Right renal pelvis (tissue), 4 donors: ENCODE data around the gene C18orf32. TPM values are rescaled to one million over a fixed set of nuclear protein-coding genes. Genes with fewer than 3 reads are reported as not detected.
A peak's percentile ranks its signal among the peaks of the same experiment; 100 is the strongest.
"Not testable (repeated sequence)": the region's sequence is repeated elsewhere in the genome, so short reads cannot be mapped to it uniquely, and the experiment has no call there.

Experiments used
- DNase-seq, 4 donors: peaks; one replicate each; pipeline ENCODE4 v3.0.0-alpha.2; 2013; ENCODE audit warnings: low read depth in 4 of 4, low spot score in 3 of 4, missing footprints in 1 of 4
- polyA plus RNA-seq, 4 donors: library from polyadenylated mRNA; unstranded; fragments of 120-200 nt; gene quantifications; one replicate each; pipeline ENCODE4 v1.2.1, GENCODE V29; 2013; ENCODE audit not compliant: insufficient read length in 4 of 4

C18orf32 gene
- polyA plus RNA-seq, 4 donors, result 30.7 to 31.7 (median 31.2) TPM

DNA sequence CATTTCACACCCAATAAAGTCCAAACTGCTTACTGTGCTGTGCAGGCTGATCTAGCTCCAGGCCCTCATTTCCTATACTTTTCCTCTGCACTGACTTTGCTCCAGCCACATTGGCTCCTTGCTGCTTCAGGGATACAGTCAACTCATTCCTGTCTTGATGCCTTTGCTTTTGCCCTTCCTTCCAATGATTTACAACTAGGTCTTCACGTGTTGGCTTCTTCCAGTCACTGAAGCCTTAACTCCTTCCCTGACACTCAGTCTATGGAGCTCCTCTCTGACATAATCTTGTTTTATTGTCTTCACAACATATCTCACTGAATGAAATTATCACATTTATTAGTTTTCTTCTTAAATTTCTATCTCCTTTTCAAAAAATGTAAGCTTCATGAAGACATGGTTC, 16.9 kb upstream of the C18orf32 start:
- no peak for DNase-seq

GRCh38 chr18:49500201-49500921, 13.3 kb upstream of the C18orf32 start:
- DNase-seq, result no peak

- no peak for DNase-seq
Observed at GRCh38 chr18:49499046-49499637, 12.1 kb upstream of the C18orf32 start.

DNA sequence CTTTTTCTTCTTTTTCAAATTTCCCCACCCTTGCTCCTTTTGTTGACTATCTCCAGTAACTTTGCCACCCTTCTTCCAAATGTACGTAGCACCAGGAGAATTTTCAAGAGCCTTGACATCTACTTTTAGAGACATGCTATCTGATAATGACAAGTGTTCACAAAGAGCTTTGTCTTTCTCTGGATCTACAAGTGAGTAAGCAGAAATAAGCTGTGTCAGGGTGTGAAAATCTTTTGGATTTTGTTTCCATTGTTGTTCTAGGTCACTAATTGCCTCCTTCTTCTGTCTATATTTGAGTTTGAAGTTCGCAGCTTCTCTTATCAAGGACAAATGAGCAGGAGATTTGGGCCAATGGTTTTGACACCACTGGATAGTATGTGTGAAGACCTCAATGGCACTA, 8.4 kb upstream of the C18orf32 start:
- no peak for DNase-seq

DNA sequence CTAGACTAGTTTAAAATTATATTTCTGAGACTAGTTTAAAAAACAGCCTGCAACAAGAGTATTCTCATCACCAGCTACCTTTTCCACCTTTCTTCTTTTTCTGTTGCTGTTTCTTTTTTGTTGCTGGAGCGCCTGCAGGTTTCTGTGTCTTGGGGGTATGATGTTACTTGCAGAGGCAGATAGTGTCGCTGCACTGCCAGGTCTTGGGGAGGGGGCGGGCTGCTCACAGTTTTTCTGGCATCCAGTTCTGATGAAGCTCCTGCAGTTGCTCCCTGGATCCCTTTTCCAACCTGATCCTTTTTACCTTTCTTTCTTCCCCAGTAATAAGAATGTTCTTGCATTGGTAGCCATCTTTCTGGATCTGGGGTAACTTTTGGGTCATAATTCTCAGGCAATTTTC, 8.0 kb upstream of the C18orf32 start:
- DNase-seq, result no peak

- DNase-seq, result no peak
Observed at GRCh38 chr18:49494660-49495059, 7.6 kb upstream of the C18orf32 start.

GRCh38 chr18:49492694-49493033, 5.6 kb upstream of the C18orf32 start:
- no peak for DNase-seq

DNA sequence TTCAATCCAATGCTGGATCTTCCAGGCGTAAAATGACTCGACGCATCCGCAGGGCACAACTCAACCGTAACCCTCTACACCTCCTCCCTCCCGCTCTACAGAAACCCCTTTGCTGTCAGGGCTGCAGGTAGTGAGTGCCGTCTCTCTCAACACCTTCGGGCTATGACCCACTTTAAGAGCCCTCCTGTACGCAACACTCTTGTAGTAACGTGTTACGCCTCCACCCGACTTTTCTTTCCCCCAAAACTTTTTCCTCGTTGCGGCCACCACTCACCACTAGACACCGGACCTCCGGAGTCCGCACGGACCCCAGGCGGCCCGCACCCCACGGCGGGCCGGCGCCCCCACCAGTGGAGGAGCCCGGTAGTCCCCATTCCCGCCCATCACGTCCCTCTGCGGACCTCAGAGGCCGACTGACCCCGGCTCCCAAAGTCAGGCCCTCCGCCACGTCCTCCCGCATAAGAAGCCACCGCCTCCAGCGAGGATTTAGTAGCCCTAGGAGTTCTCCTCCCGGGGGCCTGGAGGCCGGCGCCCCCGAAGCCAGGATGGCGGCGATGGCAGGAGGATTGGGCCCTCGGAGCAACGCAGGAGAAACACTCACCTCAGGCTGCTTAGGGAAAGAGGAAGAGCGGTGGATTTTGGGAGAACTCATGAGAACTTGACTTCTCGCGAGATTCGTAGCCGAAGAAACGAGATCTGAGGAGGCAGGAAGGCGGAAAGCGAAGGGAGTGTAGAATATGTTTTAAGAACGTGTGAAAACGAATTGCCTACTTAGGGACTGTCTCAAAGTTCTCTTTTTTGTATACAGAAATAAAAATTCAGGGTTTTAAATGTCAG, 5.0 kb upstream of the C18orf32 start, which contains the start of gene RPL17:
TSS of gene RPL17 (minus strand) at position 609 of the 837 bp plus-strand sequence.
- DNase-seq, result peak; percentile 96 to 100 (median 100)

- DNase-seq, result no peak
Observed at GRCh38 chr18:49491534-49491856, 4.5 kb upstream of the C18orf32 start.

- DNase-seq, result no peak
Observed at GRCh38 chr18:49490246-49490762, 3.3 kb upstream of the C18orf32 start.

- DNase-seq, result no peak
Observed at GRCh38 chr18:49487711-49488310, 777 bp upstream of the C18orf32 start.

DNA sequence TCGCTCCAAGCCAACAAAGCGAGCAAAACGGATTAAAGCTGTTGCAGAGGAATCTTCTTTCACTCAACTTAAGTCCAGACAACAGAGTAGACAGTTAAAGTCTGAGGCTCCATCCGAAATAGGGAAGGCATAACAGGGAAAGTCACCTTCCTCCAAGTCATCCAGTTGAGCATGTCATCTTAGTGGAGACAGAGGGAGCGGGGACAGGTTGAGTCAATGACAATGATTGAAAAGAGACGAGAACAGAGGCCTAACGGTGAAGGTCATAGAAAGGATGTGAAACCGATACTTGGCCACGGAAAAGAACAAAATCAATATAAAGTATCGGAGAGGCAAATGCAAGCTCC, 455 bp downstream of the C18orf32 start:
- DNase-seq, result peak in 1 of 4 donors; percentile 41

DNA sequence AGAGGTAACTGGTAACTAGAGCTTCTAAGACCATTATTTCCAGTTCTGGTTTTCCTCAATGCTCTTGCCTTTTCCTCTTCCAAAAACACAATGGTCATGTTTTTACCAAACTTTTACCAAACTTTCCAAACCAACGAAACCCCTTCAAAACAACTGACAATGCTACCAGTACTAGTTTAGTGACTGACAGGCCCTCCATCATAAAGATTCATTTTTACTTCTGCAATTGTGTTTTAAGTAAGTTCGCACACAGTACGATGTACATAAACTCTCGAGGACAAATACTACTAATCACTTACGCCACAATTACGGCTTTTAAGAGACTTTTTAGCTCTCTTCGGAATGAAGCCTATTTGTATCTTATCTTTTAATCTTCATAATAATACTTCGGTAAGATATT, 900 bp downstream of the C18orf32 start:
- no peak for DNase-seq

- DNase-seq, result no peak
Observed at GRCh38 chr18:49483198-49483597, 3.8 kb downstream of the C18orf32 start.

DNA sequence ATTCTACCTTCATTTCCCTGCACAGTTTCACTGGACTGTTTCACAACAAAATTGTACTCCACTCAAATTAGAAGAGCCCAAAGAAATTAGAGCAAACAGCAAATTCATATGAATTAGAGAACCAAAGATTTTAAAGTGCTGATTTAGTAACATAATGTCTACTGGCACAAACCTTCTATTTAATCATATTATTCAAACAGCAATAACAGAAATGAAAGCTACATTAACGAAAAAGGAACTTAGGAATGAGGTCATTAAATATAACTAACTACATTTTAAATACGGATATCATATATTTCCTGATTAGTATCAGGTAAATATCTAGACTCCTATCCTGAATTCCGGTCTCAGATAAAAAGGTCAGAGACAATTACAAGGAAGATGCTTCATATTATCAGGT, 5.1 kb downstream of the C18orf32 start:
- DNase-seq, result no peak

DNA sequence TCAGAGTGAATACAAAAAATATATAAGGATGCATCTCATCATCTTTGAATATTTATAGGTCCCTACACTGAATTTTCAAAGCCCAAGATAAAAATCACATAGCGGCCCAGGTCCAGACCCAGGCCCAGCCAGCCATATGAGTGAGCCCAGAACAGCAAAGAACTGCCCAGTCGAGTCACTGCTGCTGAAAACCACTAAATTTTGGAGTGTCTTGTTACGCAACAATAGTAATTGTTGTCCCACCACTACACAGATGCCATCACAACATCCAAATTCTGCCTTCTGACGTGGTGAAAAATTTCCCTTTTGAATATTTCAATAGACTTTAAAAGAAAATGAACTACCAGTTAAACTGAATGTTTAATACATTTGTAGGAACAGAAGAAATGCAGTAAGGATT, 5.7 kb downstream of the C18orf32 start:
- no peak for DNase-seq

DNA sequence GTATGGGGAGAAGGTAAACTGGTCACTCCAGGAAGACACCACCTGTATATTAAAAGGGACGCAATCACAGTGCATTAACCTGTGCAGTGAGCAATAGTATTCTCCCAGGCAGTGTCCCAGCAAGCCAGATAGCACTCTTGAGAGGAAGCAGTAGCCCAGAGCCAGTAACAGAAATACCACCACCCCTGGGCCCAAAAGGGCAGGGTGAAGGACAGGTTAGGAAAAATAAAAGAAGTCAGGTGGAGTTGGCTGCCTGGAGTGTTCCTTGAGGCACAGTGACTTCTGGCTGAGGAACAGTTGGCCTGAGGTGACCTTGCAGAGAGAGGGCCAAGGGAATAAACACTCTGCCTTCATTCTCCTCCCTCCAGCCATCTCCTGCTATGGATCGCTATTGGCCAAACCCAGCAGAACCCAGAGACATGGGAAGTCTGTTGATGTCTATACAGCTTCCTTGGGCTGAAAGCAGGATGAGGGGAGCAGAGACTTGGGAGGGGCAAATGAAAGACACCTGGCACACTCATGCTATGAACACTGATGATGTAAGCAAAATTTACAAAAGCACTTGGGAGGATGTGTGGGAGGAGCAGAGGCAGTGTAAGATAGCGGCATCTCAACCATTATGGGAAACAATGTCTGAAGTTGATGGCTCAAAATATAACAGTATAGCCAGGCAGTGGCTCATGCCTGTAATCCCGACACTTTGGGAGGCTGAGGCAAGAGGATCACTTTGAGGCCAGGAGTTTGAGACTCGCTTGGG, 7.5 kb downstream of the C18orf32 start:
- no peak for DNase-seq

GRCh38 chr18:49476664-49477411, 10.2 kb downstream of the C18orf32 start:
- no peak for DNase-seq

DNA sequence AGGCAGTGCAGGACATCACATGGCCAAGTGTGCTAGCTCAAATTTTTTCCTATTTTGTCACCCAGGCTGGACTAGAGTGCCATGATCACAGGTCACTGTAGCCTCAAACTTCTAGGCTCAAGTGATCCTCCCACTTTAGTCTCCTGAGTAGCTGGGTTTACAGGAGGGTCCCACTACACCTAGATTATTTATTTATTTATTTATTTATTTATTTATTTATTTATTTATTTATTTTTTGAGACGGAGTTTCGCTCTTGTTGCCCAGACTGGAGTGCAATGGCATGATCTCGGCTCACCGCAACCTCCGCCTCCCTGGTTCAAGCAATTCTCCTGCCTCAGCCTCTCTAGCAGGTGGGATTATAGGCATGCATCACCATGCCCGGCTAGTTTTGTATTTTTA, 12.1 kb downstream of the C18orf32 start:
- DNase-seq, result not testable (repeated sequence)

GRCh38 chr18:49473721-49474120, 13.3 kb downstream of the C18orf32 start:
- DNase-seq, result no peak
